ENCODE data around the gene OSBPL8.
A peak's percentile ranks its signal among the peaks of the same experiment; 100 is the strongest.
"Not testable (repeated sequence)": the region's sequence is repeated elsewhere in the genome, so short reads cannot be mapped to it uniquely, and the experiment has no call there.

Gene OSBPL8

GRCh38 chr12:76346236-76346635, 213.3 kb downstream of the OSBPL8 start:
- Histone ChIP-seq H3K36me3 (ENCODE audit: control insufficient read depth in 1 of 2, insufficient read depth in 2 of 2, low read length in 2 of 2) (no peaks in the 10 kb centered on the region), H3K27ac (ENCODE audit: low read length) (peak overlapping the region; percentile 0), H3K4me3 (ENCODE audit: low read depth in 1 of 2, low read length in 2 of 2) (no peak overlapping the region), H3K4me1 (ENCODE audit: control insufficient read depth in 1 of 2, insufficient read depth in 2 of 2, low read length in 2 of 2) (peaks cover 0 to 28% of the 10 kb centered on the region in 2 donors), H3K9me3 (ENCODE audit: control insufficient read depth in 1 of 2, low read length in 2 of 2) (no peaks in the 10 kb centered on the region), H3K27me3 (ENCODE audit: low read depth, low read length) (no peaks in the 10 kb centered on the region)

DNA sequence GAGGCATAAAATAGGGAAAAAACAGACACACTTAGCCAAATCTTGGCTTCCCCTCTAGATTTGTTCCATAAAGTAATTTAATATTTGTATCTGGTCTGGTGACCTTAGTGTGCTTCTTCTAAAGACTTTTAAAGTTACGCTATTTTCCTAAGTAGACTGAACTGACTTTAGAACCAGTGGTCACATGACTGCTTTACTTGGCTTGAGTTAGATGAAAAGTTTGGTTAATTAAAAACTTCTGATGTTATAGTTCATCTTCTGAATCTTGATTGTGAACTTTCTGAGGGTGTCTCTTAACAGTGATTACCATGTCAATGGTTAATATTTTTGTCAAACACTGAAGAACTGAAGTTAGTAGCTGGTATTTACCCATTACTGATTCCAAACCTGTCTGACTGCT, 214.0 kb downstream of the OSBPL8 start:
- no peaks in the 10 kb centered on the region for H3K9me3 ChIP-seq (ENCODE audit: control insufficient read depth in 1 of 2, low read length in 2 of 2)
- H3K4me1 ChIP-seq (ENCODE audit: control insufficient read depth in 1 of 2, insufficient read depth in 2 of 2, low read length in 2 of 2), result peaks cover 0 to 28% of the 10 kb centered on the region in 2 donors
- no peaks in the 10 kb centered on the region for H3K27me3 ChIP-seq (ENCODE audit: low read depth, low read length)
- H3K4me3 ChIP-seq (ENCODE audit: low read depth in 1 of 2, low read length in 2 of 2), result no peak overlapping the region
- H3K27ac ChIP-seq (ENCODE audit: low read length), result peak overlapping the region; percentile 0
- H3K36me3 ChIP-seq (ENCODE audit: control insufficient read depth in 1 of 2, insufficient read depth in 2 of 2, low read length in 2 of 2), result no peaks in the 10 kb centered on the region

- no peak overlapping the region for H3K4me3 ChIP-seq (ENCODE audit: low read depth in 1 of 2, low read length in 2 of 2)
- peaks cover 0 to 10% of the 10 kb centered on the region in 2 donors for H3K4me1 ChIP-seq (ENCODE audit: control insufficient read depth in 1 of 2, insufficient read depth in 2 of 2, low read length in 2 of 2)
- H3K27me3 ChIP-seq (ENCODE audit: low read depth, low read length), result no peaks in the 10 kb centered on the region
- H3K27ac ChIP-seq (ENCODE audit: low read length), result no peak overlapping the region
- no peaks in the 10 kb centered on the region for H3K9me3 ChIP-seq (ENCODE audit: control insufficient read depth in 1 of 2, low read length in 2 of 2)
- H3K36me3 ChIP-seq (ENCODE audit: control insufficient read depth in 1 of 2, insufficient read depth in 2 of 2, low read length in 2 of 2), result no peaks in the 10 kb centered on the region
Measured at GRCh38 chr12:76341436-76342030, 218.0 kb downstream of the OSBPL8 start.

- H3K27ac ChIP-seq (ENCODE audit: low read length), result no peak overlapping the region
- H3K4me3 ChIP-seq (ENCODE audit: low read depth in 1 of 2, low read length in 2 of 2), result no peak overlapping the region
- H3K4me1 ChIP-seq (ENCODE audit: control insufficient read depth in 1 of 2, insufficient read depth in 2 of 2, low read length in 2 of 2), result peaks cover 0 to 5% of the 10 kb centered on the region in 2 donors
- H3K36me3 ChIP-seq (ENCODE audit: control insufficient read depth in 1 of 2, insufficient read depth in 2 of 2, low read length in 2 of 2), result no peaks in the 10 kb centered on the region
- H3K9me3 ChIP-seq (ENCODE audit: control insufficient read depth in 1 of 2, low read length in 2 of 2), result no peaks in the 10 kb centered on the region
- H3K27me3 ChIP-seq (ENCODE audit: low read depth, low read length), result no peaks in the 10 kb centered on the region
Measured at GRCh38 chr12:76340680-76341435, 218.7 kb downstream of the OSBPL8 start.

DNA sequence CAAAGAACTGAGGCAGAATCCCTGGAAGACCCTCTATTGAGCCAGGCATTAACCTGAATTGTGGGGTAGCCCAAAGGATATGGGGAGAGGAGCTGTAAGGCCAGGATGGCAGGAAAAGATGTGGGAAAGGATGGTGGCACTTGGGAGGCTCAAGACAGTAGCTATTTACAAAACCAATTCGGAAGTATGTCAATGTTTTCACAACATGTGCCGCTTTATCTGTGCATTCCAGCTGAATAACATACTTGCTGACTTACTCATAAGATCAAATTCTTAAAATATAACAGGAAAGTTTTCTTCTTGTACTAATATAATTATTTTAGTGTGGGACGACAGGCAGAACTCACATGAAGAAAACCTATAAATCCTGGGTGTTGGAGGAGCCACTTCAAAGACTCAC, 222.0 kb downstream of the OSBPL8 start:
- Histone ChIP-seq H3K4me1 (ENCODE audit: control insufficient read depth in 1 of 2, insufficient read depth in 2 of 2, low read length in 2 of 2) (no peaks in the 10 kb centered on the region), H3K36me3 (ENCODE audit: control insufficient read depth in 1 of 2, insufficient read depth in 2 of 2, low read length in 2 of 2) (no peaks in the 10 kb centered on the region), H3K9me3 (ENCODE audit: control insufficient read depth in 1 of 2, low read length in 2 of 2) (no peaks in the 10 kb centered on the region), H3K27me3 (ENCODE audit: low read depth, low read length) (no peaks in the 10 kb centered on the region), H3K4me3 (ENCODE audit: low read depth in 1 of 2, low read length in 2 of 2) (no peak overlapping the region), H3K27ac (ENCODE audit: low read length) (no peak overlapping the region)

- Histone ChIP-seq H3K4me3 (ENCODE audit: low read depth in 1 of 2, low read length in 2 of 2) (no peak overlapping the region), H3K27me3 (ENCODE audit: low read depth, low read length) (no peaks in the 10 kb centered on the region), H3K36me3 (ENCODE audit: control insufficient read depth in 1 of 2, insufficient read depth in 2 of 2, low read length in 2 of 2) (no peaks in the 10 kb centered on the region), H3K9me3 (ENCODE audit: control insufficient read depth in 1 of 2, low read length in 2 of 2) (no peaks in the 10 kb centered on the region), H3K4me1 (ENCODE audit: control insufficient read depth in 1 of 2, insufficient read depth in 2 of 2, low read length in 2 of 2) (no peaks in the 10 kb centered on the region), H3K27ac (ENCODE audit: low read length) (no peak overlapping the region)
Measured at GRCh38 chr12:76332606-76333005, 227.0 kb downstream of the OSBPL8 start.

- Histone ChIP-seq H3K27ac (ENCODE audit: low read length) (no peak overlapping the region), H3K4me3 (ENCODE audit: low read depth in 1 of 2, low read length in 2 of 2) (no peak overlapping the region), H3K27me3 (ENCODE audit: low read depth, low read length) (no peaks in the 10 kb centered on the region), H3K4me1 (ENCODE audit: control insufficient read depth in 1 of 2, insufficient read depth in 2 of 2, low read length in 2 of 2) (no peaks in the 10 kb centered on the region), H3K36me3 (ENCODE audit: control insufficient read depth in 1 of 2, insufficient read depth in 2 of 2, low read length in 2 of 2) (no peaks in the 10 kb centered on the region), H3K9me3 (ENCODE audit: control insufficient read depth in 1 of 2, low read length in 2 of 2) (no peaks in the 10 kb centered on the region)
Measured at GRCh38 chr12:76329606-76330005, 230.0 kb downstream of the OSBPL8 start.

GRCh38 chr12:76329159-76329558, 230.4 kb downstream of the OSBPL8 start:
- H3K4me1 ChIP-seq (ENCODE audit: control insufficient read depth in 1 of 2, insufficient read depth in 2 of 2, low read length in 2 of 2), result no peaks in the 10 kb centered on the region
- H3K27ac ChIP-seq (ENCODE audit: low read length), result no peak overlapping the region
- no peak overlapping the region for H3K4me3 ChIP-seq (ENCODE audit: low read depth in 1 of 2, low read length in 2 of 2)
- H3K36me3 ChIP-seq (ENCODE audit: control insufficient read depth in 1 of 2, insufficient read depth in 2 of 2, low read length in 2 of 2), result no peaks in the 10 kb centered on the region
- H3K9me3 ChIP-seq (ENCODE audit: control insufficient read depth in 1 of 2, low read length in 2 of 2), result no peaks in the 10 kb centered on the region
- H3K27me3 ChIP-seq (ENCODE audit: low read depth, low read length), result no peaks in the 10 kb centered on the region

DNA sequence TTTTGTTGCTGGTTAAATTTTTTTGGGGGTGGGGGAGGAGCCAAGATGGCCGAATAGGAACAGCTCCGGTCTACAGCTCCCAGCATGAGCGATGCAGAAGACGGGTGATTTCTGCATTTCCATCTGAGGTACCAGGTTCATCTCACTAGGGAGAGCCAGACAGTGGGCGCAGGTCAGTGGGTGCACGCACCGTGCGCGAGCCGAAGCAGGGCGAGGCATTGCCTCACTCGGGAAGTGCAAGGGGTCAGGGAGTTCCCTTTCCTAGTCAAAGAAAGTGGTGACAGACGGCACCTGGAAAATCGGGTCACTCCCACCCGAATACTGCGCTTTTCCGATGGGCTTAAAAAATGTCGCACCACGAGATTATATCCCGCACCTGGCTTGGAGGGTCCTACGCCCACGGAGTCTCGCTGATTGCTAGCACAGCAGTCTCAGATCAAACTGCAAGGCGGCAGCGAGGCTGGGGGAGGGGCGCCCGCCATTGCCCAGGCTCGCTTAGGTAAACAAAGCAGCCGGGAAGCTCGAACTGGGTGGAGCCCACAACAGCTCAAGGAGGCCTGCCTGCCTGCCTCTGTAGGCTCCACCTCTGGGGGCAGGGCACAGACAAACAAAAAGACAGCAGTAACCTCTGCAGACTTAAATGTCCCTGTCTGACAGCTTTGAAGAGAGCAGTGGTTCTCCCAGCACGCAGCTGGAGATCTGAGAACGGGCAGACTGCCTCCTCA, 239.8 kb downstream of the OSBPL8 start:
- H3K4me3 ChIP-seq (ENCODE audit: low read depth in 1 of 2, low read length in 2 of 2); H3K9me3 ChIP-seq (ENCODE audit: control insufficient read depth in 1 of 2, low read length in 2 of 2); H3K27me3 ChIP-seq (ENCODE audit: low read depth, low read length); H3K4me1 ChIP-seq (ENCODE audit: control insufficient read depth in 1 of 2, insufficient read depth in 2 of 2, low read length in 2 of 2); H3K27ac ChIP-seq (ENCODE audit: low read length); H3K36me3 ChIP-seq (ENCODE audit: control insufficient read depth in 1 of 2, insufficient read depth in 2 of 2, low read length in 2 of 2): not testable (repeated sequence)

GRCh38 chr12:76318773-76319594, 240.6 kb downstream of the OSBPL8 start:
- no peaks in the 10 kb centered on the region for H3K27me3 ChIP-seq (ENCODE audit: low read depth, low read length)
- no peaks in the 10 kb centered on the region for H3K36me3 ChIP-seq (ENCODE audit: control insufficient read depth in 1 of 2, insufficient read depth in 2 of 2, low read length in 2 of 2)
- no peaks in the 10 kb centered on the region for H3K4me1 ChIP-seq (ENCODE audit: control insufficient read depth in 1 of 2, insufficient read depth in 2 of 2, low read length in 2 of 2)
- H3K9me3 ChIP-seq (ENCODE audit: control insufficient read depth in 1 of 2, low read length in 2 of 2), result no peaks in the 10 kb centered on the region
- H3K27ac ChIP-seq (ENCODE audit: low read length), result no peak overlapping the region
- no peak overlapping the region for H3K4me3 ChIP-seq (ENCODE audit: low read depth in 1 of 2, low read length in 2 of 2)

DNA sequence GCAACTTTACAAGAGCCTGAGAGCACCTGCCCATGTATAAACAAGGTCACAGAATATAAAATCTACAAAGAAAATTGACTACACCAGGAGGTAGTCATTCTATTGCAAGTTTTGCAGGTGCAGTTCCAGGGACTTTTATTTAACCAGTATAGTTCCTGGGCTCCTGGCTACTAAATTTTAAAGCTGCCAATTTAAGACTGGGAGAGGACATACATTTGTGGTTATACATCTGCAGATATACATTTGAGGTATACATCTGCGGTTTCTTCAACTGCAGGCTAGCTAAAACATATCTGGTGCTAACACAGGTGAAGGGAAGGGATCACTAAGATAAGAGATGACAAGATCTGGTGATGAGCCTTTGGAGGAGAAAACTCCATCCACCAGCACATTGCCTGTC, 241.6 kb downstream of the OSBPL8 start:
- no peak overlapping the region for H3K4me3 ChIP-seq (ENCODE audit: low read depth in 1 of 2, low read length in 2 of 2)
- no peaks in the 10 kb centered on the region for H3K9me3 ChIP-seq (ENCODE audit: control insufficient read depth in 1 of 2, low read length in 2 of 2)
- no peaks in the 10 kb centered on the region for H3K27me3 ChIP-seq (ENCODE audit: low read depth, low read length)
- no peaks in the 10 kb centered on the region for H3K36me3 ChIP-seq (ENCODE audit: control insufficient read depth in 1 of 2, insufficient read depth in 2 of 2, low read length in 2 of 2)
- no peaks in the 10 kb centered on the region for H3K4me1 ChIP-seq (ENCODE audit: control insufficient read depth in 1 of 2, insufficient read depth in 2 of 2, low read length in 2 of 2)
- no peak overlapping the region for H3K27ac ChIP-seq (ENCODE audit: low read length)
